Testis (tissue), 3 donors: Measurements from ENCODE around the gene REP15. TPM values are rescaled to one million over a fixed set of nuclear protein-coding genes. Genes with fewer than 3 reads are reported as not detected.

ENCODE experiments used
- DNase-seq: peaks from one replicate; pipeline ENCODE4 v3.0.0-alpha.2; 2019
- H3K27ac ChIP-seq, 2 donors: fragments of 200-600 bp; sonication (generic); one replicate each; pipeline ENCODE4 v1.5.1; 2019
- H3K27me3 ChIP-seq: fragments of 200-600 bp; sonication (generic); one replicate; pipeline ENCODE4 v1.5.1; 2019
- H3K36me3 ChIP-seq: fragments of 200-600 bp; sonication (generic); one replicate; pipeline ENCODE4 v1.5.1; 2017; ENCODE audit warnings: low read depth; ENCODE audit errors: missing control alignments
- H3K4me1 ChIP-seq: fragments of 200-600 bp; sonication (generic); one replicate; pipeline ENCODE4 v1.5.1; 2019
- H3K4me3 ChIP-seq, 2 donors: fragments of 200-600 bp; sonication (generic); one replicate each; pipeline ENCODE4 v1.5.1; 2017 to 2019
- H3K9me3 ChIP-seq: fragments of 200-600 bp; sonication (generic); one replicate; pipeline ENCODE4 v1.5.1; 2017
- CTCF ChIP-seq, 3 experiments: fragments of 450-650 bp in 2 of 3; fragments of 200-600 bp in 1 of 3; sonication (generic) in 1 of 3; IDR thresholded peaks; one replicate each; pipeline ENCODE4 v1.5.1; 2016 to 2019; ENCODE audit warnings: antibody characterized with exemption in 3 of 3, mild to moderate bottlenecking in 2 of 3, moderate library complexity in 1 of 3
- POLR2A ChIP-seq: fragments of 450-650 bp; IDR thresholded peaks from one replicate; pipeline ENCODE4 v1.6.1; 2017; ENCODE audit warnings: antibody characterized with exemption, mild to moderate bottlenecking, moderate library complexity
- WGBS, 2 donors: methylation state at CpG; one replicate each; pipeline ENCODE4 v1.1.5; 2018; 5-methylcytosine and 5-hydroxymethylcytosine counted together
- intact Hi-C: fragments of 100-400 bp; cut with DNase I; formaldehyde crosslinking; loops from one replicate; pipeline ENCODE4 v1.15.1; 2023; ENCODE audit warnings: low total_unique reads
- polyA plus RNA-seq: library from polyadenylated mRNA; stranded (reverse); fragments of 350-450 nt; fragmentation: Illumina TruSeq; extraction: RNeasy Lipid Tissue Mini Kit (QIAGEN cat#74804); gene quantifications from one replicate; pipeline ENCODE4 v1.2.3, GENCODE V29; 2014; ENCODE audit warnings: low read depth, low replicate concordance; ENCODE audit not compliant: insufficient read depth
- total RNA-seq, 2 donors: library from RNA; depleted of rRNA; stranded (reverse); fragments of >200 nt; gene quantifications; one replicate each; pipeline ENCODE4 v1.2.3, GENCODE V29; 2016

Gene REP15
- total and polyA plus RNA-seq, 3 donors from 2014 or later, result 0.73 to 1.1 (median 1.0) TPM

- WGBS, 2 donors, result 64 to 71% methylated on average over 1 of the region's 1 CpG
- Histone ChIP-seq H3K27ac (peak overlapping the region; percentile 8 to 46), H3K36me3 (no peaks in the 10 kb centered on the region)
Measured at GRCh38 chr12:27672643-27673042, 23.6 kb upstream of the REP15 start.

GRCh38 chr12:27673101-27673718 is 23.0 kb upstream of the REP15 start:
- intact Hi-C loops, result no loop called here
- WGBS, 2 donors, result 41 to 50% methylated on average over 3 of the region's 3 CpGs
- no peak for DNase-seq
- Histone ChIP-seq H3K27me3 (no peaks in the 10 kb centered on the region), H3K9me3 (no peaks in the 10 kb centered on the region), H3K4me1 (peaks cover 5% of the 10 kb centered on the region), H3K36me3 (no peaks in the 10 kb centered on the region), H3K27ac (peak overlapping the region; percentile 8 to 46), H3K4me3 (no peak overlapping the region)
- no peak for TF ChIP-seq POLR2A
- TF ChIP-seq CTCF (IDR thresholded peaks at IDR 0.05), result no peak

More at GRCh38 chr12:27672643-27673042, 23.6 kb upstream of the REP15 start:
- intact Hi-C loops, result no loop called here
- H3K27me3 ChIP-seq, result no peaks in the 10 kb centered on the region
- peaks cover 5% of the 10 kb centered on the region for H3K4me1 ChIP-seq
- H3K9me3 ChIP-seq, result no peaks in the 10 kb centered on the region
- H3K4me3 ChIP-seq, result no peak overlapping the region
- TF ChIP-seq CTCF (IDR thresholded peaks at IDR 0.05) (no peak), POLR2A (no peak)
- no peak for DNase-seq

GRCh38 chr12:27674989-27675388 is 21.3 kb upstream of the REP15 start:
- H3K4me3 ChIP-seq, result no peak overlapping the region
- no peaks in the 10 kb centered on the region for H3K27me3 ChIP-seq
- no peak overlapping the region for H3K27ac ChIP-seq
- no peak for TF ChIP-seq POLR2A
- WGBS, 2 donors, result 66 to 91% methylated on average over 2 of the region's 2 CpGs
- no peaks in the 10 kb centered on the region for H3K36me3 ChIP-seq
- H3K9me3 ChIP-seq, result no peaks in the 10 kb centered on the region
- peaks cover 5% of the 10 kb centered on the region for H3K4me1 ChIP-seq
- DNase-seq, result no peak
- intact Hi-C loops, result no loop called here

GRCh38 chr12:27680619-27681018 is 15.6 kb upstream of the REP15 start:
- DNase-seq, result no peak
- Histone ChIP-seq H3K36me3 (no peaks in the 10 kb centered on the region), H3K4me1 (no peaks in the 10 kb centered on the region), H3K9me3 (no peaks in the 10 kb centered on the region), H3K4me3 (no peak overlapping the region), H3K27me3 (no peaks in the 10 kb centered on the region), H3K27ac (no peak overlapping the region)
- intact Hi-C loops, result no loop called here
- TF ChIP-seq CTCF (IDR thresholded peaks at IDR 0.05), result no peak
- TF ChIP-seq POLR2A, result no peak

GRCh38 chr12:27682534-27682933 is 13.7 kb upstream of the REP15 start:
- intact Hi-C loops, result no loop called here
- no peak overlapping the region for H3K4me3 ChIP-seq
- no peaks in the 10 kb centered on the region for H3K27me3 ChIP-seq
- DNase-seq, result no peak
- H3K36me3 ChIP-seq, result no peaks in the 10 kb centered on the region
- H3K4me1 ChIP-seq, result no peaks in the 10 kb centered on the region
- H3K27ac ChIP-seq, result no peak overlapping the region
- no peaks in the 10 kb centered on the region for H3K9me3 ChIP-seq
- WGBS, 2 donors, result 71 to 87% methylated on average over 2 of the region's 2 CpGs
- no peak for TF ChIP-seq CTCF (IDR thresholded peaks at IDR 0.05)
- no peak for TF ChIP-seq POLR2A
